Peyer's patch (tissue), 4 donors: ENCODE results near the gene NRDE2. TPM values are rescaled to one million over a fixed set of nuclear protein-coding genes. Genes with fewer than 3 reads are reported as not detected.
A peak's percentile ranks its signal among the peaks of the same experiment; 100 is the strongest.

ENCODE experiments used
- DNase-seq, 3 donors: peaks; one replicate each; pipeline ENCODE4 v3.0.0-alpha.2; 2017 to 2019
- H3K27ac ChIP-seq, 4 donors: fragments of 200-600 bp; sonication (generic); one replicate each; pipeline ENCODE4 v1.5.1; 2016 to 2019
- H3K27me3 ChIP-seq, 2 donors: fragments of 200-600 bp; sonication (generic); one replicate each; pipeline ENCODE4 v1.5.1; 2019
- H3K36me3 ChIP-seq, 3 donors: fragments of 200-600 bp; sonication (generic); one replicate each; pipeline ENCODE4 v1.5.1; 2016 to 2019
- H3K4me1 ChIP-seq, 4 donors: fragments of 200-600 bp; sonication (generic); one replicate each; pipeline ENCODE4 v1.5.1; 2016 to 2019
- H3K4me3 ChIP-seq, 4 donors: fragments of 200-600 bp; sonication (generic); 1 replicate in 3 of 4; 2 replicates in 1 of 4; pipeline ENCODE4 v1.5.1; 2016 to 2019; ENCODE audit warnings: mild to moderate bottlenecking in 1 of 4
- H3K9me3 ChIP-seq, 4 donors: fragments of 200-600 bp; sonication (generic); one replicate each; pipeline ENCODE4 v1.5.1; 2016 to 2019; ENCODE audit warnings: mild to moderate bottlenecking in 1 of 4
- CTCF ChIP-seq, 6 experiments: fragments of 450-650 bp in 4 of 6; fragments of 200-600 bp in 2 of 6; sonication (generic) in 1 of 6; IDR thresholded peaks; one replicate each; pipeline ENCODE4 v1.5.1; 2017 to 2019; ENCODE audit warnings: antibody characterized with exemption in 6 of 6, mild to moderate bottlenecking in 3 of 6, moderate library complexity in 1 of 6
- POLR2A ChIP-seq, 2 donors: fragments of 450-650 bp; IDR thresholded peaks; one replicate each; pipeline ENCODE4 v1.5.1; 2017; ENCODE audit warnings: antibody characterized with exemption in 2 of 2, mild to moderate bottlenecking in 2 of 2, moderate library complexity in 2 of 2
- total RNA-seq, 4 donors: library from RNA; depleted of rRNA; stranded (reverse); fragments of >200 nt; gene quantifications; one replicate each; pipeline ENCODE4 v1.1.0, GENCODE V29; 2016

Gene NRDE2
- total RNA-seq, 4 donors from 2014 or later: 28.2 to 47.0 (median 41.5) TPM

DNA sequence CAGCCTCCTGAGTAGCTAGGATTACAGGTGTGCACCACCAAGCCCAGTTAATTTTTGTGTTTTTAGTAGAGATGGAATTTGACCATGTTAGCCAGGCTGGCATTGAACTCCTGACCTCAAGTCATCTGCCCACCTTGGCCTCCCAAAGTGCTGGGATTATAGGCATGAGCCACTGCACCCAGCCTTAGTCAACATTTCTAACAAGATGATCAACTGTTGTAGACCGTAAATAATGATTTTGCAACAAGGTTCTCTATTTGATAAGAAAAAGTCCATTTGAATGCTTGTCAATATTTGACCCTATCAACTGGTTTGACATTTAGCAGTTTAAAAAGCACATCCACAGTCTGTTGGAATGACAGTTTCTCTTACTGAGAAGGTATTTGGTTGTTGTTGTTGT, 25.2 kb upstream of the NRDE2 start:
- TF ChIP-seq POLR2A (IDR thresholded peaks at IDR 0.05): no peak
- TF ChIP-seq CTCF (IDR thresholded peaks at IDR 0.05): no peak
- Histone ChIP-seq H3K27ac (no peak overlapping the region), H3K36me3 (no peaks in the 10 kb centered on the region), H3K9me3 (no peaks in the 10 kb centered on the region), H3K4me3 (no peak overlapping the region), H3K4me1 (peaks cover 0 to 6% (median 0%) of the 10 kb centered on the region in 4 donors), H3K27me3 (no peaks in the 10 kb centered on the region)
- DNase-seq: no peak

DNA sequence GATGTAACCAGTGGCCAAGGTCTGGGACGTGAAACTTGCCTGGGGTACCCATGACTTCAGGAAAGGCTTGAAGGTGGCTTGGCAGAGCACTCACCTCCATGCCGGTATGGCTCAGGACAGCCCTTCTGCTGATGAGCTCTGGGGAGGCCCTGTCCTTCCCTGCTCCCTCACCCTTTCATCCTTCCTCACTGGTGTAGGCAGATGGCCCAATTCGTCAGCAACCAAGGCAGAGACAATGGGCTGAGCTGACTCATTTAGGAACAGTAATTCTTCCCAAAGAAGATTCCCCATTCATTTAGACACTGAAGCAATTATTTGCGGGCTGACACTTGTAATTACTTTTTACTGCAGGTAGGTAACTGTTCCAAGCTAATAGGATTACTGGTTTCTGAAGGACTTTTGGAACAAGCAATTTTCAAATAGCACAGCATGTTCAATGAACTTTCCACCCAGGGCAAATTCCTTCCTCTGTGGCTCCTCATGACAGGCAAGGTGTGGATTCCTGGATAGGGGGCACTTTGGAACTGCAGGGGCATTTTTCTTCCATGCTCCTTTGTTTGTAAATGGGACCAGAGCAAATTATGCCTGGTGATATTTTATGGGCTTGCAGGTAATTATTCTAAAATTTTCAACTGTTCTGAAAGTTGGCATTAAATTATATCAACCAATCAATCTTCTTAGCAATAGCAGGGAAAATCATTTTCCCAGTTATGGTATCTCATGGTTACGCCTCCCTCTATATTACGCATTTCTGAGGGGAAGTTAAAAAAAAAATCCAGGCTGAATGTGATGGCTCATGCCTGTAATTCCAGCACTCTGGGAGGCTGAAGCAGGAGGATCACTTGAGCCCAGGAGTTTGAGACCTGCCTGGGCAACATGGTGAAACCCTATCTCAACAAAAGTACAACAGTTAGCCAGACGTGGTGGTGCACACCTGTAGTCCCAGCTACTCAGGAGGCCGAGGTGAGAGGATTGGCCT, 24.1 kb upstream of the NRDE2 start:
- TF ChIP-seq CTCF (IDR thresholded peaks at IDR 0.05): peak in 2 of 6 experiments; percentile 10 to 26
- TF ChIP-seq POLR2A (IDR thresholded peaks at IDR 0.05): no peak
- H3K4me1 ChIP-seq: peaks cover 0 to 6% (median 0%) of the 10 kb centered on the region in 4 donors
- H3K9me3 ChIP-seq: no peaks in the 10 kb centered on the region
- no peaks in the 10 kb centered on the region for H3K36me3 ChIP-seq
- peak overlapping the region in 2 of 4 donors; percentile 51 to 78 for H3K27ac ChIP-seq
- DNase-seq: peak in 1 of 3 donors; percentile 53
- no peak overlapping the region for H3K4me3 ChIP-seq
- H3K27me3 ChIP-seq: no peaks in the 10 kb centered on the region

- Histone ChIP-seq H3K27ac (peak overlapping the region in 2 of 4 donors; percentile 51 to 78), H3K4me3 (no peak overlapping the region), H3K36me3 (no peaks in the 10 kb centered on the region), H3K9me3 (no peaks in the 10 kb centered on the region), H3K27me3 (no peaks in the 10 kb centered on the region), H3K4me1 (peaks cover 0 to 6% (median 0%) of the 10 kb centered on the region in 4 donors)
- DNase-seq: no peak
- TF ChIP-seq CTCF (IDR thresholded peaks at IDR 0.05) (no peak), POLR2A (IDR thresholded peaks at IDR 0.05) (no peak)
These were observed 23.0 kb upstream of the NRDE2 start for GRCh38 chr14:90354551-90355298.

DNA sequence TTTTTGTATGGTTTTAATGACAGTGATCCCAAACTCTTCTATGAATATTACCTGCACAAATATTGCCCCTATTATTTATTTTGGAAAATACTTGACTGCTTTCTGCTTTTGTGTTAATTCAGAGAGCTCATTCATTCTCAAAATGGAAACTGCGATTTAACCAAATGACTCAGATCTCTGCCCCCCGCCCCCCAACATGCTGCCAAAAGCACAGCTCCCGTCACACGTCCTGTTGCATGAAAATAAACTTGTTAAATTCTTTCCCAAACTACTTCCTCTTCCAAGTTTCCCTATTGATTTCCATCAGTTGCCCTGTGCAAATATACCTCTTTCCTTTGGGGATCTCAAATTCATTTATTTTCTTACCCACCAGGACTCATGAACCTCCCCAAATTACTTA, 18.0 kb upstream of the NRDE2 start:
- Histone ChIP-seq H3K4me3 (no peak overlapping the region), H3K27me3 (no peaks in the 10 kb centered on the region), H3K27ac (no peak overlapping the region), H3K36me3 (no peaks in the 10 kb centered on the region), H3K9me3 (no peaks in the 10 kb centered on the region), H3K4me1 (no peaks in the 10 kb centered on the region)
- TF ChIP-seq CTCF (IDR thresholded peaks at IDR 0.05) (no peak), POLR2A (IDR thresholded peaks at IDR 0.05) (no peak)
- DNase-seq: no peak

DNA sequence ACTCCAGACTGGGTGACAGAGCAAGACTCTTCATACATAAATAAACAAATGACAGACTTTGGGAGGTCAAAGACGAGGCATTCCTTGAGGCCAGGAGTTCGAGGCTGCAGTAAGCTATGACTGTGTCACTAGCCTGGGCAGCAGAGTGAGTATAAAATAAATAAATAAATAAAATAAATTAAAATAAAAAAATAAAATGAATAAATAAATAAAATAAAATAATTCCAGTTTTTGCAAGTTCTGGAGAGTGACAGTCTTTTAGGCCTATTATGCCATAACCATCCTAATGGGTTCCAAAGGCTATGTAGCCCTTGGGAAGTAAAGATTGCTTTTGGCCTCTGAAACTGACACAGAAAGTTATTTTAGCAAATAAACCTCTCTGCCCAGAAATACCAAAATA, 16.5 kb upstream of the NRDE2 start:
- no peaks in the 10 kb centered on the region for H3K27me3 ChIP-seq
- no peak for TF ChIP-seq CTCF (IDR thresholded peaks at IDR 0.05)
- no peak for TF ChIP-seq POLR2A (IDR thresholded peaks at IDR 0.05)
- H3K4me3 ChIP-seq: no peak overlapping the region
- no peak for DNase-seq
- no peak overlapping the region for H3K27ac ChIP-seq
- H3K9me3 ChIP-seq: no peaks in the 10 kb centered on the region
- no peaks in the 10 kb centered on the region for H3K4me1 ChIP-seq
- no peaks in the 10 kb centered on the region for H3K36me3 ChIP-seq
